ENCODE results near the gene EIF4E3.

- TF ChIP-seq EZH2phosphoT487 (IDR thresholded peaks at IDR 0.05) = no peak
- TF ChIP-seq CTCF (IDR thresholded peaks at IDR 0.05) = no peak
- TF ChIP-seq EZH2 (IDR thresholded peaks at IDR 0.05) = no peak
Observed at GRCh38 chr3:71657831-71658530, 67.2 kb downstream of the EIF4E3 start.
